Naive thymus-derived CD4-positive, alpha-beta T cell (primary cell): Measurements from ENCODE around the gene SHISA5. TPM values are rescaled to one million over a fixed set of nuclear protein-coding genes. Genes with fewer than 3 reads are reported as not detected.

Experiments used
- ATAC-seq: fragments of 150-1000 bp; cut with Tn5 transposase; 2 replicates; pipeline ENCODE4 v1.10.0; 2021; ENCODE audit warnings: mild to moderate bottlenecking, moderate library complexity
- CTCF ChIA-PET: fragments of 350-600 bp; sonication (Branson Sonifier 250); formaldehyde crosslinking; loops from one replicate; lab custom pipeline; 2021; ENCODE audit warnings: antibody characterized with exemption; lab: Charles Lee
- POLR2A ChIA-PET: fragments of 350-600 bp; sonication (Branson Sonifier 250); formaldehyde crosslinking; loops from one replicate; lab custom pipeline; 2021; ENCODE audit warnings: antibody characterized with exemption, inconsistent platforms; lab: Charles Lee
- DNase-seq, 9 donors: peaks; one replicate each; pipeline versions ENCODE4 v3.0.0 to v3.0.0-alpha.2; 2020 to 2022; ENCODE audit warnings: mixed read lengths in 1 of 9
- H3K27ac ChIP-seq: one replicate; pipeline ENCODE4 v1.7.0; 2013; ENCODE audit warnings: mild to moderate bottlenecking, low read depth, low read length, moderate library complexity
- H3K27me3 ChIP-seq, 2 donors: one replicate each; pipeline ENCODE4 v1.7.0; 2013; ENCODE audit warnings: low read length in 2 of 2, mild to moderate bottlenecking in 2 of 2, moderate library complexity in 2 of 2; ENCODE audit not compliant: control insufficient read depth in 2 of 2, insufficient read depth in 2 of 2
- H3K36me3 ChIP-seq, 3 experiments: 1 replicate in 2 of 3; 2 replicates in 1 of 3; pipeline ENCODE4 v1.7.0; 2013; ENCODE audit warnings: low read length in 3 of 3, mild to moderate bottlenecking in 3 of 3, moderate library complexity in 1 of 3; ENCODE audit not compliant: insufficient read depth in 3 of 3, control insufficient read depth in 2 of 3
- H3K4me1 ChIP-seq, 2 donors: one replicate each; pipeline ENCODE4 v1.7.0; 2013; ENCODE audit warnings: low read length in 2 of 2, mild to moderate bottlenecking in 2 of 2, moderate library complexity in 1 of 2; ENCODE audit not compliant: control insufficient read depth in 2 of 2, insufficient read depth in 2 of 2
- H3K4me3 ChIP-seq: 2 replicates; pipeline ENCODE4 v1.7.0; 2013; ENCODE audit warnings: mild to moderate bottlenecking, low read length
- H3K9me3 ChIP-seq, 3 experiments: 1 replicate in 2 of 3; 2 replicates in 1 of 3; pipeline ENCODE4 v1.7.0; 2013; ENCODE audit warnings: low read length in 3 of 3; ENCODE audit not compliant: control insufficient read depth in 2 of 3
- H3K27ac Mint-ChIP-seq, 9 donors: one replicate each; pipeline ENCODE4 v1.8.0; 2020 to 2022; ENCODE audit warnings: mixed read lengths in 9 of 9, mild to moderate bottlenecking in 8 of 9, moderate library complexity in 5 of 9, inconsistent platforms in 2 of 9
- H3K27me3 Mint-ChIP-seq, 5 donors: one replicate each; pipeline ENCODE4 v1.8.0; 2021 to 2022; ENCODE audit warnings: mixed read lengths in 5 of 5, mild to moderate bottlenecking in 1 of 5
- H3K36me3 Mint-ChIP-seq, 5 donors: one replicate each; pipeline ENCODE4 v1.8.0; 2020 to 2022; ENCODE audit warnings: mixed read lengths in 5 of 5, mild to moderate bottlenecking in 3 of 5, inconsistent platforms in 1 of 5
- H3K4me1 Mint-ChIP-seq, 7 donors: one replicate each; pipeline ENCODE4 v1.8.0; 2020 to 2022; ENCODE audit warnings: mixed read lengths in 7 of 7, mild to moderate bottlenecking in 3 of 7, inconsistent platforms in 1 of 7
- H3K4me3 Mint-ChIP-seq, 10 donors: one replicate each; pipeline ENCODE4 v1.8.0; 2020 to 2022; ENCODE audit warnings: mild to moderate bottlenecking in 10 of 10, mixed read lengths in 10 of 10, moderate library complexity in 6 of 10, inconsistent platforms in 2 of 10
- H3K9me3 Mint-ChIP-seq, 11 donors: one replicate each; pipeline ENCODE4 v1.8.0; 2020 to 2022; ENCODE audit warnings: mixed read lengths in 11 of 11, mild to moderate bottlenecking in 4 of 11, inconsistent platforms in 1 of 11, moderate library complexity in 1 of 11
- intact Hi-C, 2 donors: fragments of 100-400 bp; cut with micrococcal nuclease; formaldehyde crosslinking; loops; one replicate each; pipeline ENCODE4 v1.15.1; 2023
- polyA plus RNA-seq, 2 donors: library from polyadenylated mRNA; unstranded; fragments of 300-500 nt; fragmentation: Illumina TruSeq; gene quantifications; one replicate each; pipeline ENCODE4 v1.2.3, GENCODE V29; 2021
- total RNA-seq, 6 experiments: library from RNA in 5 of 6; stranded (reverse) in 5 of 6; gene quantifications; 1 replicate in 5 of 6; 2 replicates in 1 of 6; pipeline ENCODE4 v1.2.3 and lab custom pipeline; 2021 to 2026

Gene SHISA5
- total and polyA plus RNA-seq, 7 experiments from 2014 or later: 147 to 383 (median 191) TPM

DNA sequence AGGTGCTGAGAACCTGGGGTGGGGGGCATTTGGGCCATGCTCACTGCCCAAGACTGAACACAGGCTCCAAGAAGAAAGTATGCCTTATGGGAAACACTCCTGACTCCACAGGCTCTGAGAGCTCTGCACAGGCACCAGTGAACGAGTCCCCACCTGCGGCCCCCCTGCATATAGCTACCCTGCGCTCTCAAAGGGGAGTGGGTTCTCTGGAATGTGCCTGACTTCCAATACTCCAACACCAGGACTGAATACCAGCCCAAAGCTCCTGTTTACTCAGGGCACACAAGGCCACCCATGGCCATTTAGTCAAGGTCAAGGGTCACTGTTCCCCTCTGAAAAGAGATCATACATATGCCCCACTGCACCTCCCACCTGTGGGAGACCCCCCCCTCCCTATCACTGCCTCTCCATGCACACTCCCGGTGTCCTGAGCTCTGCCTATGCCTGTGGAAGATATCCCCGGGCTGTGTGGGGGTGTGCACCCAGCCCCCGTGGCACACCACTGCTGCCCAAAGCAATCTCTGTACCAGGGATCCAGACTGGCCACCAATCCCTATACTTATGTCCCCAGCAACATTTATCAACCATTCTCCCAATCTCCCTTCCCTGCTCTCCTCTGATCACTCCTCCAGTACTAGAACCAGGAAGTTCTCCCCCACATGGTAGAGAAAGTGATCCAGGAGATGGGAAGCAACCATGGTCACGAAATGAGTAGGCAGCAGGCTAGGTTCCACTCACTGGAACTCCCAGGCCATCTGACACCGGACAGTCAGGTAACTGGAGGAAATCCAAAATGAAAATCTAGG lies 72.5 kb downstream of the SHISA5 start:
- DNase-seq (no peak), ATAC-seq (no peak)
- Mint-ChIP-seq H3K27me3 (peaks cover 0 to 30% (median 0%) of the 10 kb centered on the region in 5 donors), H3K27ac (peak overlapping the region in 1 of 9 donors; percentile 60), H3K36me3 (peaks cover 0 to 12% (median 0%) of the 10 kb centered on the region in 5 donors), H3K4me3 (peak overlapping the region in 9 of 10 donors; percentile 39 to 90 (median 81)), H3K9me3 (peaks cover 0 to 2% (median 0%) of the 10 kb centered on the region in 11 donors), H3K4me1 (peaks cover 0 to 23% (median 5%) of the 10 kb centered on the region in 7 donors)
- Histone ChIP-seq H3K27me3 (no peaks in the 10 kb centered on the region), H3K4me3 (no peak overlapping the region), H3K36me3 (peaks cover 0 to 34% (median 3%) of the 10 kb centered on the region in 3 experiments), H3K4me1 (peaks cover 8 to 21% of the 10 kb centered on the region in 2 donors), H3K27ac (no peak overlapping the region), H3K9me3 (no peaks in the 10 kb centered on the region)
- intact Hi-C loops: loop anchor here in 1 of 2 donors (1.0 kb wide), 1 partner anchor 30 kb away; no protein-coding TSS in a partner anchor
- POLR2A ChIA-PET: interaction anchor here (1.0 kb wide), 1 partner anchor 49 kb away, joined by 3 read pairs; no protein-coding TSS in a partner anchor
- CTCF ChIA-PET: interaction anchor here (0.9 to 7.8 kb wide), 2 partner anchors 15 to 31 kb away, joined by 3 to 115 read pairs; partner anchors contain the start of gene ATRIP

DNA sequence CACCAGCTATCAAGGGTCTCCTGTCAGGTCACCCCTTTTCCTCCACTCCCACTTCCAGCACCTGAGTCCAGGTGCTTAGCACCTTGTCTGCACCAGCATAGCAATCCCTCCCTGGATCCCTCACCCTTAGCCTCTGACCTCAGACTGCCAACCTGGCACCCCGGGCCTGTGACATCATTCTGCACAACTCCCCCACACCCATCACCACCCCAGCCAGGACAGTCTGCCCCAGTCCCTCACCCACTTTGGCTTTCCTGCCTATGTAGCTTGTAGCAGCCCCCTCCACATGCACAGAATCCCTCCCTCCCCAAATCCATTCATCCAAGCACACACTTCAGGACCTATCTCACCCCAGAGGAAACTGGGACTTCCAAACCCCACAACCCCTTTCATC lies 73.3 kb downstream of the SHISA5 start:
- Histone ChIP-seq H3K4me1 (peaks cover 8 to 16% of the 10 kb centered on the region in 2 donors), H3K27ac (no peak overlapping the region), H3K4me3 (no peak overlapping the region), H3K36me3 (peaks cover 0 to 34% (median 3%) of the 10 kb centered on the region in 3 experiments), H3K9me3 (no peaks in the 10 kb centered on the region), H3K27me3 (no peaks in the 10 kb centered on the region)
- Mint-ChIP-seq H3K4me3 (peak overlapping the region; percentile 56 to 90 (median 80)), H3K9me3 (peaks cover 0 to 2% (median 0%) of the 10 kb centered on the region in 11 donors), H3K36me3 (peaks cover 0 to 12% (median 0%) of the 10 kb centered on the region in 5 donors), H3K27me3 (peaks cover 0 to 30% (median 0%) of the 10 kb centered on the region in 5 donors), H3K27ac (peak overlapping the region in 4 of 9 donors; percentile 11 to 65 (median 40)), H3K4me1 (peaks cover 0 to 23% (median 5%) of the 10 kb centered on the region in 7 donors)
- intact Hi-C loops: no loop called here
- ATAC-seq: no peak
- ChIA-PET CTCF (interaction anchor here (0.7 to 7.8 kb wide), 2 partner anchors 30 to 157 kb away, joined by 3 to 115 read pairs; no protein-coding TSS in a partner anchor), POLR2A (interaction anchor here (0.7 to 1.7 kb wide), 4 partner anchors 8 to 190 kb away, joined by 3 to 4 read pairs (median 4); partner anchors contain the start of genes ATRIP and ZNF589)
- no peak for DNase-seq

DNA sequence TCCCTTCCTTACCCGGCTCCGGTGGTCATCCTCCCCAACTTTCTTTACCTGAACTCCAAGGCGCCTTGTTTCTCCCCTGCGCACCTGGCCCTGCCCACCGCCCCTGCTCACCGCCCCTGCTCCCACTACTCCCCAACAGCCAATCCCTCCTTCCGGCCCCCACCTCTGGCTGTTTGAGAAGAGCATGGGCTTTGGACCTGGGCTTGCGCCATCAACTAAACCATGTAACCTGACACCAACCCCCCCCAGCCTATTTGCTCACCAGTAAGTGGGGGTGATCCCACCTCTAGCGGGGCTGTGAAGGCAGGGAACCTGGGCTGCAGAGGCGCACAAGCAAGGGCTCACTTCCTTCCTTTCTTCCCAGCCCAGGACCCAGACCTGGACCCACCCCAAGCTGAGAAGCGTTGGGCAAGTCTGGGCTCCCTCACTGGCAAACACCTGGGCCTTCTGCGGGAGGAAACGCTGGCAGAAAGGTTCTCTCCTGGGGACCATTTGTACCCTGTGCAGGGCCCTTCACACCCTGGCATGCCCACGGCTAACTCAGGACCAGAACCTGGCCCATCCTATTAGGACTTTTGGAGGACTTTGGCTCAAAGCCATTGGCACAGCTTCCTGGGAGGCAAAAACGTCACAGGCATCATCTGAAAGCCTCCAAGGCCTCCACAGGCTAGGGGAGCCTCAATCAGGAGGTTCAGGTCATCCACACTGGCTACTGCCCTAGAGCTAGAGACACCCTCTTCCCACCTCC lies 73.8 kb downstream of the SHISA5 start, which contains the start of gene PLXNB1:
PLXNB1 (minus strand) TSS at position 127 of the 748 bp plus-strand sequence. CDS start 5,475 bp downstream, outside the sequence.
- CTCF ChIA-PET: interaction anchor here (0.7 to 7.8 kb wide), 2 partner anchors 30 to 156 kb away, joined by 3 to 115 read pairs; no protein-coding TSS in a partner anchor
- H3K9me3 ChIP-seq: no peaks in the 10 kb centered on the region
- H3K27me3 ChIP-seq: no peaks in the 10 kb centered on the region
- Mint-ChIP-seq H3K4me3 (peak within 1 kb of the TSS; percentile 67 to 90 (median 80)), H3K9me3 (peaks cover 0 to 2% (median 0%) of the 10 kb centered on the region in 11 donors), H3K36me3 (peaks cover 0 to 12% (median 0%) of the 10 kb centered on the region in 5 donors), H3K27ac (peak within 1 kb of the TSS in 7 of 9 donors; percentile 28 to 71 (median 55)), H3K27me3 (peaks cover 0 to 30% (median 0%) of the 10 kb centered on the region in 5 donors), H3K4me1 (peaks cover 0 to 23% (median 5%) of the 10 kb centered on the region in 7 donors)
- H3K36me3 ChIP-seq: peaks cover 0 to 34% (median 3%) of the 10 kb centered on the region in 3 experiments
- POLR2A ChIA-PET: interaction anchor here (0.6 to 1.7 kb wide), 4 partner anchors 9 to 305 kb away, joined by 3 to 4 read pairs (median 4); partner anchors contain the start of genes ATRIP and ZNF589
- intact Hi-C loops: no loop called here
- peaks cover 8 to 16% of the 10 kb centered on the region in 2 donors for H3K4me1 ChIP-seq
- peak in 3 of 9 donors; percentile 19 to 29 (median 25) for DNase-seq
- ATAC-seq: peak; percentile 14
- peak within 1 kb of the TSS; percentile 41 for H3K27ac ChIP-seq
- peak within 1 kb of the TSS; percentile 51 for H3K4me3 ChIP-seq

DNA sequence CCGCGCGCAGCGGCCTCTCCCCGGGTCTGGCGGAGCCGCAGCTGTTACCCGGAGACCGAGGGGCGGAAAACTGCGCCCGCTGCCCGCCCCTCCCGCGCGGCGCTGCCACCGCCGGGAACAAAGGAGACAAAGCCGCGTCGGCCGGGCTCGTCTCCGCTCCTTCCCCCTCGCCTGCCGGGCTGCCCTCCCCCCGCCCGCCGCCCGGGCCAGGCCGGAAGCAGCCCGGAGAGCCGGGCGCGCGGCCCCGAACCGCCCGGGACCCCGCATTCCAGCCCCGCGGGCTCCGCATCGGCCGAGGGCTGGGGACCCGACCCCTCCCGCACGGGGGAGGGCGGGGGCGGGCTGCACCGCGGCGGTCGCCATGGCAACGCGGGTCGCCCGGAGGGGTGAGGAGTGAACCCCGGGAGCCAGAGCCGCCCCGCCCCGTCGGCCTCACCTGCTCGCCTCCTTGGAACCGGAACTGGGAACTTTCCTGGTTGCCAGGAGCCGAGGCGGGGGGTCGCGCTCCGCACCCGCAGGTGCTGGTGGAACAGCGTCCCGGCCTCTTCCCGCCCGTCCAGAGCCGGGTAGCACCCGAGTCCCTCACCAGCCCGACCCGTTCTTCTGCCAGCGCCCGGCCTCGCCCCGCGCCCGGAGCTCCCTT lies 74.5 kb downstream of the SHISA5 start:
- H3K9me3 ChIP-seq: no peaks in the 10 kb centered on the region
- ATAC-seq: peak; percentile 75
- POLR2A ChIA-PET: interaction anchor here (1.3 to 1.7 kb wide), 2 partner anchors 10 to 16 kb away, joined by 4 read pairs; partner anchors contain the start of gene ATRIP

DNA sequence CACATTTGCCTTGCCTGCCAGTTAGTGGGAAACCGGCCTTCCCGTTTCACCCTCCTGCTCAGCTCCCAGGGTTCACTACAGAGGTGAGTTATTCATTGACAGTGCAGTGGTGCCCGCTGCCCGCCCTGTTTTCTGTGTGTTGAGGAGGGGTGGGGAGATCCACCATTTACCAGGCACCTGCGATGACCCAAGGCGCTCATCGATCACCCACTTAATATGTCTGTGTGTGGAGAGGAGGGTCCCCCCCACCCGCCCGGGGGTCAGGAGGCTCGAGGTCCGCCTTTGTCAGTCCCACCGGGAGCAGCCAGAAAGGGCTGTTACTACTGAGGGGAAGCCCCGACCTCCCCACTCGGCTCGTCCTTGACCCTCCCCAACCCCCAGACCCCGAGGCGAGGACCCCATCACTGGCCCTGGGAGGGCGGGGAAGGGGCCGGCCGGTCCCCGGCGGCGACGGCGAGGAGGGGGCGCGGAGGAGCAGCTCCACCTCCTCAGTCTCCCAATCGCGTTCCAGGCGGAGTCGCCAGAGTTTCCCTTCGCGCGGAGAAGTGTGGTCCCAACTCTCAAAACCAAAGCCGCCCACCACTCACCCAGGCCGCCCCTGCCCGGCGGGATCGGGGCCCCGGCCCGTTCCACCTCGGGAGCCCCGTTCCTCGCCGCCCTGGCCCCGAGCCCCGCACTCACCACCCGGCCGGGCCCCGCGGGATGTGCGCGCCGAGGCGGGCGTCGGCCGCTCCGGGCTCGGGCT lies 75.2 kb downstream of the SHISA5 start:
- H3K9me3 Mint-ChIP-seq: peaks cover 0 to 2% (median 0%) of the 10 kb centered on the region in 11 donors
- Histone ChIP-seq H3K36me3 (peaks cover 0 to 21% (median 3%) of the 10 kb centered on the region in 3 experiments), H3K27ac (no peak overlapping the region), H3K27me3 (no peaks in the 10 kb centered on the region), H3K4me3 (peak overlapping the region; percentile 51), H3K9me3 (no peaks in the 10 kb centered on the region), H3K4me1 (peaks cover 8 to 10% of the 10 kb centered on the region in 2 donors)
- intact Hi-C loops: no loop called here
- peaks cover 0 to 30% (median 0%) of the 10 kb centered on the region in 5 donors for H3K27me3 Mint-ChIP-seq
- CTCF ChIA-PET: no interaction called here
- H3K36me3 Mint-ChIP-seq: peaks cover 0 to 12% (median 0%) of the 10 kb centered on the region in 5 donors
- no peak for ATAC-seq
- POLR2A ChIA-PET: interaction anchor here (1.0 kb wide), 1 partner anchor 13 kb away, joined by 3 read pairs; no protein-coding TSS in a partner anchor
- DNase-seq: no peak
- peaks cover 0 to 17% (median 0%) of the 10 kb centered on the region in 7 donors for H3K4me1 Mint-ChIP-seq
- peak overlapping the region in 9 of 10 donors; percentile 25 to 90 (median 63) for H3K4me3 Mint-ChIP-seq
- peak overlapping the region in 1 of 9 donors; percentile 40 for H3K27ac Mint-ChIP-seq

More for the DNA sequence above, 74.5 kb downstream of the SHISA5 start:
- H3K4me3 ChIP-seq: peak overlapping the region; percentile 51
- intact Hi-C loops: no loop called here
- Mint-ChIP-seq H3K27ac (peak overlapping the region in 4 of 9 donors; percentile 28 to 71 (median 45)), H3K27me3 (peaks cover 0 to 30% (median 0%) of the 10 kb centered on the region in 5 donors), H3K4me1 (peaks cover 0 to 20% (median 4%) of the 10 kb centered on the region in 7 donors), H3K36me3 (peaks cover 0 to 12% (median 0%) of the 10 kb centered on the region in 5 donors), H3K9me3 (peaks cover 0 to 2% (median 0%) of the 10 kb centered on the region in 11 donors), H3K4me3 (peak overlapping the region; percentile 67 to 90 (median 80))
- H3K4me1 ChIP-seq: peaks cover 8 to 12% of the 10 kb centered on the region in 2 donors
- DNase-seq: peak; percentile 48 to 77 (median 54)
- peak overlapping the region; percentile 41 for H3K27ac ChIP-seq
- CTCF ChIA-PET: no interaction called here
- no peaks in the 10 kb centered on the region for H3K27me3 ChIP-seq
- peaks cover 0 to 28% (median 3%) of the 10 kb centered on the region in 3 experiments for H3K36me3 ChIP-seq
